DND-41 (cell line): ENCODE results near the gene ITGB7.

Experiments used
- ATAC-seq: fragments of 200-7000 bp; cut with Tn5 transposase; 3 replicates; pipeline ENCODE4 v1.9.1; 2021; ENCODE audit warnings: low read depth; ENCODE audit not compliant: insufficient read depth
- DNase-seq: peaks from one replicate; pipeline ENCODE4 v3.0.0-alpha.2; 2020
- H2AFZ ChIP-seq: 2 replicates; pipeline ENCODE4 v1.6.0; 2012; ENCODE audit warnings: low read depth, low read length
- H3K27ac ChIP-seq: 2 replicates; pipeline ENCODE4 v1.5.1; 2012; ENCODE audit warnings: low read length, inconsistent platforms
- H3K27me3 ChIP-seq: fragments of 200-600 bp; sonication (generic); 2 replicates; pipeline ENCODE4 v1.6.0; 2012; ENCODE audit warnings: low read length, mild to moderate bottlenecking, inconsistent platforms; ENCODE audit not compliant: insufficient read depth, poor library complexity
- H3K36me3 ChIP-seq: 2 replicates; pipeline ENCODE4 v1.5.1; 2012; ENCODE audit warnings: low read length, inconsistent platforms; ENCODE audit not compliant: insufficient read depth
- H3K4me1 ChIP-seq: 2 replicates; pipeline ENCODE4 v1.5.1; 2012; ENCODE audit warnings: mild to moderate bottlenecking, low read length; ENCODE audit not compliant: insufficient read depth
- H3K4me2 ChIP-seq: 2 replicates; pipeline ENCODE4 v1.6.0; 2012; ENCODE audit warnings: mild to moderate bottlenecking, moderate library complexity, low read length, inconsistent platforms; ENCODE audit not compliant: insufficient read depth
- H3K4me3 ChIP-seq, 2 experiments: fragments of 200-600 bp in 1 of 2; shearing (Covaris generic) in 1 of 2; 2 replicates each; pipeline ENCODE4 v1.5.1; 2012 to 2016; ENCODE audit warnings: inconsistent platforms in 2 of 2, low read length in 2 of 2, mild to moderate bottlenecking in 2 of 2, low read depth in 1 of 2, moderate library complexity in 1 of 2
- H3K79me2 ChIP-seq: 2 replicates; pipeline ENCODE4 v1.6.0; 2012; ENCODE audit warnings: low read length, inconsistent platforms; ENCODE audit not compliant: insufficient read depth
- H3K9ac ChIP-seq: 2 replicates; pipeline ENCODE4 v1.6.0; 2012; ENCODE audit warnings: low read depth, mild to moderate bottlenecking, inconsistent platforms, low read length, moderate library complexity
- H3K9me3 ChIP-seq: 2 replicates; pipeline ENCODE4 v1.5.1; 2012; ENCODE audit warnings: low read length, moderate library complexity, mild to moderate bottlenecking, inconsistent platforms; ENCODE audit not compliant: insufficient read depth, severe bottlenecking
- H4K20me1 ChIP-seq: 2 replicates; pipeline ENCODE4 v1.6.0; 2012; ENCODE audit warnings: low read length; ENCODE audit not compliant: insufficient read depth
- EZH2 ChIP-seq: IDR thresholded peaks from 3 replicates; pipeline ENCODE4 v1.6.1; 2012; ENCODE audit warnings: borderline replicate concordance, low read depth, mild to moderate bottlenecking, moderate library complexity, low read length, inconsistent platforms; ENCODE audit not compliant: severe bottlenecking
- TF ChIP-seq, protein P1 (sequence below): IDR thresholded peaks from 2 replicates; pipeline ENCODE4 v1.5.1; 2012; ENCODE audit warnings: borderline replicate concordance, low read length, moderate library complexity, mild to moderate bottlenecking; ENCODE audit not compliant: poor library complexity, severe bottlenecking; ENCODE audit errors: extremely low read depth

Gene ITGB7, protein sequence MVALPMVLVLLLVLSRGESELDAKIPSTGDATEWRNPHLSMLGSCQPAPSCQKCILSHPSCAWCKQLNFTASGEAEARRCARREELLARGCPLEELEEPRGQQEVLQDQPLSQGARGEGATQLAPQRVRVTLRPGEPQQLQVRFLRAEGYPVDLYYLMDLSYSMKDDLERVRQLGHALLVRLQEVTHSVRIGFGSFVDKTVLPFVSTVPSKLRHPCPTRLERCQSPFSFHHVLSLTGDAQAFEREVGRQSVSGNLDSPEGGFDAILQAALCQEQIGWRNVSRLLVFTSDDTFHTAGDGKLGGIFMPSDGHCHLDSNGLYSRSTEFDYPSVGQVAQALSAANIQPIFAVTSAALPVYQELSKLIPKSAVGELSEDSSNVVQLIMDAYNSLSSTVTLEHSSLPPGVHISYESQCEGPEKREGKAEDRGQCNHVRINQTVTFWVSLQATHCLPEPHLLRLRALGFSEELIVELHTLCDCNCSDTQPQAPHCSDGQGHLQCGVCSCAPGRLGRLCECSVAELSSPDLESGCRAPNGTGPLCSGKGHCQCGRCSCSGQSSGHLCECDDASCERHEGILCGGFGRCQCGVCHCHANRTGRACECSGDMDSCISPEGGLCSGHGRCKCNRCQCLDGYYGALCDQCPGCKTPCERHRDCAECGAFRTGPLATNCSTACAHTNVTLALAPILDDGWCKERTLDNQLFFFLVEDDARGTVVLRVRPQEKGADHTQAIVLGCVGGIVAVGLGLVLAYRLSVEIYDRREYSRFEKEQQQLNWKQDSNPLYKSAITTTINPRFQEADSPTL

DNA sequence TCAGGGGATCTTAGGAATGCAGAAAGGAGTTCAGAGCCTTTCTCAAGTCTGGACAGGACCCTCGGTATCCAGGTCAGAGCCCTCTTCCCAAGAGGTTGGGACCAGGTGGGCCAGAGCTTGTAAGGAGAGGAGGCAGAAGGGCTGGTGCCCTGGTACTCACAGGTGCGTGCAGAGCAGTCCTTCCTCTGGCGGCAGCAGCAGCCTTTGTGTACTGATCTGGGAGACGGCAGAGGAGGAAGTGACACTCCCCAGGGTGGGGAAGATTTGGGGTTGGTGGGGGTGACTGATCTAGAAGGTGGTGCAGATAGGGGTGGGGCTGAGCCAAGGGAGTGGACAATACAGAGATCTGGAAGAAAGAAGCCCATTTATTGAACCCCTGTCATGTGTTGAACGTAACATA is at the start of gene ITGB7:
Gene ITGB7, minus strand, starts transcription at position 210 of the 400 bp plus-strand sequence. CDS start 6,808 bp downstream, outside the sequence.
- Histone ChIP-seq H2AFZ (no peak within 1 kb of the TSS), H3K4me2 (no peak within 1 kb of the TSS)
- ATAC-seq: no peak; the same call in 2 of the 3 replicates

DNA sequence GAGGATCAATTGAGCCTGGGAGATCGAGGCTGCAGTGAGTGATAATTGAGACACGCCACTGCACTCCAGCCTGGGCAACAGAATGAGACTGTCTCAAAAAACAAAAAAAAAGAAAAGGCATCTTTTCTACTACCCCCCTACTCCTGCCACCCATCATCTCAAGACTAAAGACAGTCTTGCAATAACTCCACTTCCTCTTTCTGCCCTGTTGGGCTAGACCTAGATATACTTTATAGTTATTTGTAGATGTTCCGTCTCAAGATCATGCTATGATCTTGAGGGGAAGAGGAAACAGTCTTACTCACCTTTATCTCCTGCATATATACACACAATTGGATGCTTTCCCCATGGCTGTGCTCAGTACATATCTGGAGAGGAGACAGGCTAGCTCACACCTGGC is 48.9 kb upstream of the ITGB7 start:
- H3K27me3 ChIP-seq: no peaks in the 10 kb centered on the region
- no peak for DNase-seq
- H3K9ac ChIP-seq: no peak overlapping the region
- 0 out of 2 replicates have a peak, but pooled peaks cover 3% of the 10 kb centered on the region for H4K20me1 ChIP-seq
- no peak for TF ChIP-seq EZH2
- TF ChIP-seq, protein P1, sequence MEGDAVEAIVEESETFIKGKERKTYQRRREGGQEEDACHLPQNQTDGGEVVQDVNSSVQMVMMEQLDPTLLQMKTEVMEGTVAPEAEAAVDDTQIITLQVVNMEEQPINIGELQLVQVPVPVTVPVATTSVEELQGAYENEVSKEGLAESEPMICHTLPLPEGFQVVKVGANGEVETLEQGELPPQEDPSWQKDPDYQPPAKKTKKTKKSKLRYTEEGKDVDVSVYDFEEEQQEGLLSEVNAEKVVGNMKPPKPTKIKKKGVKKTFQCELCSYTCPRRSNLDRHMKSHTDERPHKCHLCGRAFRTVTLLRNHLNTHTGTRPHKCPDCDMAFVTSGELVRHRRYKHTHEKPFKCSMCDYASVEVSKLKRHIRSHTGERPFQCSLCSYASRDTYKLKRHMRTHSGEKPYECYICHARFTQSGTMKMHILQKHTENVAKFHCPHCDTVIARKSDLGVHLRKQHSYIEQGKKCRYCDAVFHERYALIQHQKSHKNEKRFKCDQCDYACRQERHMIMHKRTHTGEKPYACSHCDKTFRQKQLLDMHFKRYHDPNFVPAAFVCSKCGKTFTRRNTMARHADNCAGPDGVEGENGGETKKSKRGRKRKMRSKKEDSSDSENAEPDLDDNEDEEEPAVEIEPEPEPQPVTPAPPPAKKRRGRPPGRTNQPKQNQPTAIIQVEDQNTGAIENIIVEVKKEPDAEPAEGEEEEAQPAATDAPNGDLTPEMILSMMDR: no peak
- H3K27ac ChIP-seq: no peak overlapping the region
- no peak overlapping the region for H2AFZ ChIP-seq
- H3K4me1 ChIP-seq: peaks cover 28% of the 10 kb centered on the region
- peaks cover 23% of the 10 kb centered on the region for H3K36me3 ChIP-seq
- no peak for ATAC-seq
- no peak overlapping the region for H3K4me3 ChIP-seq
- peaks cover 22% of the 10 kb centered on the region for H3K79me2 ChIP-seq
- no peak overlapping the region for H3K4me2 ChIP-seq
- H3K9me3 ChIP-seq: no peaks in the 10 kb centered on the region

More for the DNA sequence above, at the start of gene ITGB7:
- H3K36me3 ChIP-seq: no peaks in the 10 kb centered on the region
- no peak within 1 kb of the TSS for H3K27ac ChIP-seq
- DNase-seq: peak; percentile 38
- no peak within 1 kb of the TSS for H3K9ac ChIP-seq
- no peak within 1 kb of the TSS for H3K4me3 ChIP-seq
- no peaks in the 10 kb centered on the region for H4K20me1 ChIP-seq
- H3K79me2 ChIP-seq: no peaks in the 10 kb centered on the region
- no peaks in the 10 kb centered on the region for H3K9me3 ChIP-seq
- peaks cover 8% of the 10 kb centered on the region for H3K4me1 ChIP-seq
- H3K27me3 ChIP-seq: peaks cover 4% of the 10 kb centered on the region
- TF ChIP-seq, protein P1: no peak
- TF ChIP-seq EZH2: no peak

DNA sequence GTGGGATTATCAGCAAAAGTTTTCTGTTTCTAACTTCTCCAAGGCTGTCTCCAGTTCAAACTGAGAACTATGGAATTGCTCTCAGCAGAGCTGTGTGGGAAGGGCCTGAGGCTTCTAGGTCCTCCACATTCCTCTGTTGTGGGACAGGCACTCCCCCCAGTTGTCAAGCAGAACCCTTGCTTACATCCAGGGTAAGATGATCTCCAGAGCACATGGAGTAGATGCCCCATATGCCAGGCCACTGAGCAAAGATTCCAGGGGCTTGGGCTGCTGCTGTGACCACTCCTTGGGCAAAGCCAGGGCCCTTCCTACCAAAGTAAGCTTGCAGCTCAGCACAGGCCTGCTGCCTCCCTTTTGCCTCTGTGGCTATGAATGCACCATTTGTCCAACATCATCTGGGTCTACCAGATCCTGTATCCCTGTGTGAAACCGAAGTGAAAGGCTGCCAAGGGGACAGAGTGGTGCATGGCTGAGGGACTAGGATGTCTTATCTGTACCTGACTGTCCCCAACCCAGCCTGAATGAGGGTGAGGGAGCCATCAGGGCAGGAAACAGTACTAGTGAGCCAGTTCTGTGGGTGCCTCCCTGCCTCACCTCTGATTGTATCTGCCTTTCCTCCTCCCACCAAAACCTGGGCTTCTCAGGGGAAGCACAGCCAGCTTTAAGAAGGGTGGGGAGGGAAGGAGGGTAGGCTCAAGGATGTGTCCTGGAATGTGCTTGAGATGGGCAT is 47.9 kb upstream of the ITGB7 start:
- Histone ChIP-seq H3K79me2 (peaks cover 22% of the 10 kb centered on the region), H3K27ac (0 out of 2 replicates have a peak overlapping the region, but pooled peaks have one; percentile 26), H3K4me1 (peaks cover 29% of the 10 kb centered on the region), H4K20me1 (0 out of 2 replicates have a peak, but pooled peaks cover 3% of the 10 kb centered on the region), H2AFZ (no peak overlapping the region), H3K9ac (no peak overlapping the region), H3K36me3 (peaks cover 23% of the 10 kb centered on the region), H3K4me2 (no peak overlapping the region), H3K4me3 (no peak overlapping the region), H3K9me3 (no peaks in the 10 kb centered on the region), H3K27me3 (no peaks in the 10 kb centered on the region)
- ATAC-seq (no peak), DNase-seq (no peak)
- TF ChIP-seq, protein P1: no peak
- no peak for TF ChIP-seq EZH2
